ENCODE results near the gene OXER1. TPM values are rescaled to one million over a fixed set of nuclear protein-coding genes. Genes with fewer than 3 reads are reported as not detected.

Gene OXER1
- total and polyA plus RNA-seq, 2 of the 13 experiments (the other 11 are each of a cell fraction or from before 2014, with no cell fraction given) = 8.0 to 9.0 TPM

- TF ChIP-seq ATF1 (CRISPR knock-in tag; IDR thresholded peaks at IDR 0.05) = no peak
- TF ChIP-seq ZNF18 (CRISPR knock-in tag; IDR thresholded peaks at IDR 0.05; ENCODE audit: insufficient replicate concordance) = peak; percentile 97
- TF ChIP-seq HES4 (CRISPR knock-in tag; IDR thresholded peaks at IDR 0.05; ENCODE audit: borderline replicate concordance) = peak; percentile 89
- peak; percentile 98 for TF ChIP-seq ZNF776 (CRISPR knock-in tag; IDR thresholded peaks at IDR 0.05)
- peak; percentile 93 for TF ChIP-seq ZNF263 (CRISPR knock-in tag; IDR thresholded peaks at IDR 0.05)
- peak; percentile 81 for TF ChIP-seq ZNF430 (CRISPR knock-in tag; IDR thresholded peaks at IDR 0.05)
- TF ChIP-seq EED (CRISPR knock-in tag; IDR thresholded peaks at IDR 0.05) = peak; percentile 98
- peak; percentile 94; the same call in 1 of the 2 replicates for TF ChIP-seq ZNF878 (CRISPR knock-in tag; IDR thresholded peaks at IDR 0.05)
- peak; percentile 93; the same call in 1 of the 2 replicates for TF ChIP-seq ZBTB20 (CRISPR knock-in tag; IDR thresholded peaks at IDR 0.05; ENCODE audit: borderline replicate concordance, low read depth)
- TF ChIP-seq ZNF615 (CRISPR knock-in tag; IDR thresholded peaks at IDR 0.05; ENCODE audit: borderline replicate concordance) = peak; percentile 96; the same call in 1 of the 2 replicates
- TF ChIP-seq PLSCR1 (CRISPR knock-in tag; IDR thresholded peaks at IDR 0.05; ENCODE audit: borderline replicate concordance) = no peak
- TF ChIP-seq POGZ (CRISPR knock-in tag; IDR thresholded peaks at IDR 0.05) = peak; percentile 97
- peak; percentile 85 for TF ChIP-seq ZNF281 (CRISPR knock-in tag; IDR thresholded peaks at IDR 0.05; ENCODE audit: borderline replicate concordance)
- peak; percentile 94 for TF ChIP-seq ZFY (CRISPR knock-in tag; IDR thresholded peaks at IDR 0.05)
- TF ChIP-seq ZSCAN12 (CRISPR knock-in tag; IDR thresholded peaks at IDR 0.05) = peak; percentile 97; the same call in 1 of the 2 replicates
- peak; percentile 99 for TF ChIP-seq ZMAT3 (CRISPR knock-in tag; conservative IDR thresholded peaks at IDR 0.05)
- TF ChIP-seq ZNF720 (CRISPR knock-in tag; IDR thresholded peaks at IDR 0.05) = peak; percentile 92; the same call in 1 of the 2 replicates
- peak; percentile 85 for TF ChIP-seq GATAD2A (CRISPR knock-in tag; IDR thresholded peaks at IDR 0.05)
- peak; percentile 34 for TF ChIP-seq JUN (CRISPR knock-in tag; IDR thresholded peaks at IDR 0.05)
- TF ChIP-seq AKNA (CRISPR knock-in tag; IDR thresholded peaks at IDR 0.05; ENCODE audit: borderline replicate concordance) = peak; percentile 82; the same call in 1 of the 2 replicates
These were observed 28.8 kb upstream of the OXER1 start, which contains the start of gene HAAO (continued) for GRCh38 chr2:42792583-42793333.
